H9 (cell line): ENCODE data around the gene UBASH3A. TPM values are rescaled to one million over a fixed set of nuclear protein-coding genes. Genes with fewer than 3 reads are reported as not detected.

Experiments used
- DNase-seq: peaks from one replicate; pipeline ENCODE4 v3.0.0-alpha.2; 2017
- H2AFZ ChIP-seq: one replicate; pipeline ENCODE4 v1.6.1; 2013; ENCODE audit warnings: mild to moderate bottlenecking, low read length, control low read depth, moderate library complexity
- H2AK5ac ChIP-seq: 2 replicates; pipeline ENCODE4 v1.6.1; 2013; ENCODE audit warnings: low read length, control low read depth, mixed read lengths; ENCODE audit not compliant: insufficient read length
- H2BK120ac ChIP-seq: one replicate; pipeline ENCODE4 v1.6.1; 2013; ENCODE audit warnings: low read depth, mild to moderate bottlenecking, low read length, control low read depth, inconsistent platforms; ENCODE audit not compliant: poor library complexity, severe bottlenecking
- H2BK12ac ChIP-seq: 2 replicates; pipeline ENCODE4 v1.6.1; 2013; ENCODE audit warnings: low read length, control low read depth, mixed read lengths, low read depth; ENCODE audit not compliant: insufficient read length
- H2BK15ac ChIP-seq: 2 replicates; pipeline ENCODE4 v1.6.1; 2013; ENCODE audit warnings: low read depth, low read length, control low read depth
- H2BK20ac ChIP-seq: one replicate; pipeline ENCODE4 v1.6.1; 2013; ENCODE audit warnings: low read depth, mild to moderate bottlenecking, low read length, control low read depth, inconsistent platforms; ENCODE audit not compliant: poor library complexity, severe bottlenecking
- H2BK5ac ChIP-seq: 2 replicates; pipeline ENCODE4 v1.6.1; 2013; ENCODE audit warnings: low read length, control low read depth, mixed read lengths; ENCODE audit not compliant: insufficient read length
- H3K14ac ChIP-seq: 2 replicates; pipeline ENCODE4 v1.6.1; 2013; ENCODE audit warnings: low read length, control low read depth; ENCODE audit not compliant: insufficient read depth
- H3K18ac ChIP-seq: 2 replicates; pipeline ENCODE4 v1.6.1; 2013; ENCODE audit warnings: low read depth, mild to moderate bottlenecking, mixed read lengths, low read length, control low read depth; ENCODE audit not compliant: insufficient read length
- H3K23ac ChIP-seq: 2 replicates; pipeline ENCODE4 v1.6.1; 2013; ENCODE audit warnings: low read length, control low read depth, mixed read lengths, low read depth; ENCODE audit not compliant: insufficient read length
- H3K23me2 ChIP-seq: 2 replicates; pipeline ENCODE4 v1.6.1; 2013; ENCODE audit warnings: low read depth, mild to moderate bottlenecking, mixed read lengths, low read length, control low read depth; ENCODE audit not compliant: insufficient read length, poor library complexity, severe bottlenecking
- H3K27ac ChIP-seq: 2 replicates; pipeline ENCODE4 v1.5.1; 2013; ENCODE audit warnings: low read length, control low read depth, mixed read lengths, low read depth; ENCODE audit not compliant: insufficient read length
- H3K27me3 ChIP-seq: 2 replicates; pipeline ENCODE4 v1.6.1; 2013; ENCODE audit warnings: low read length, control low read depth, inconsistent platforms; ENCODE audit not compliant: insufficient read depth
- H3K4ac ChIP-seq: 2 replicates; pipeline ENCODE4 v1.6.1; 2013; ENCODE audit warnings: low read depth, mild to moderate bottlenecking, control low read depth, inconsistent platforms, low read length, moderate library complexity
- H3K4me1 ChIP-seq: 2 replicates; pipeline ENCODE4 v1.6.1; 2013; ENCODE audit warnings: low read length, control low read depth, inconsistent platforms; ENCODE audit not compliant: insufficient read depth
- H3K4me2 ChIP-seq: 2 replicates; pipeline ENCODE4 v1.6.1; 2013; ENCODE audit warnings: low read length, control low read depth, mixed read lengths; ENCODE audit not compliant: insufficient read length, insufficient read depth
- H3K56ac ChIP-seq: 2 replicates; pipeline ENCODE4 v1.6.1; 2013; ENCODE audit warnings: low read depth, mild to moderate bottlenecking, mixed read lengths, low read length, control low read depth; ENCODE audit not compliant: insufficient read length
- H3K79me1 ChIP-seq: 2 replicates; pipeline ENCODE4 v1.6.1; 2013; ENCODE audit warnings: low read depth, mild to moderate bottlenecking, moderate library complexity, low read length, control low read depth, inconsistent platforms; ENCODE audit not compliant: insufficient read depth, poor library complexity, severe bottlenecking
- H3K79me2 ChIP-seq: 2 replicates; pipeline ENCODE4 v1.6.1; 2013; ENCODE audit warnings: low read length, control low read depth, inconsistent platforms; ENCODE audit not compliant: insufficient read depth
- H3K9ac ChIP-seq: 2 replicates; pipeline ENCODE4 v1.6.1; 2013; ENCODE audit warnings: low read length, control low read depth, mixed read lengths; ENCODE audit not compliant: insufficient read length; ENCODE audit errors: extremely low read depth
- H3K9me3 ChIP-seq: one replicate; pipeline ENCODE4 v1.6.1; 2013; ENCODE audit warnings: low read depth, low read length, inconsistent platforms; ENCODE audit not compliant: control insufficient read depth
- H3T11ph ChIP-seq: one replicate; pipeline ENCODE4 v1.6.1; 2013; ENCODE audit warnings: mild to moderate bottlenecking, low read length, control low read depth, inconsistent platforms
- H4K20me1 ChIP-seq: one replicate; pipeline ENCODE4 v1.6.1; 2013; ENCODE audit not compliant: control insufficient read depth, insufficient read length, insufficient read depth
- H4K5ac ChIP-seq: 2 replicates; pipeline ENCODE4 v1.6.1; 2013; ENCODE audit warnings: low read depth, mild to moderate bottlenecking, mixed read lengths, low read length, control low read depth; ENCODE audit not compliant: insufficient read length
- H4K8ac ChIP-seq: replicated peaks from 2 replicates; pipeline ENCODE4 v1.6.1; 2013; ENCODE audit warnings: low read length, control low read depth, mixed read lengths, low read depth; ENCODE audit not compliant: insufficient read length
- H4K91ac ChIP-seq: 2 replicates; pipeline ENCODE4 v1.6.1; 2013; ENCODE audit warnings: low read depth, mild to moderate bottlenecking, moderate library complexity, mixed read lengths, low read length, control low read depth; ENCODE audit not compliant: insufficient read length
- H3K27ac Mint-ChIP-seq, 3 experiments: 2 replicates in 2 of 3; 3 replicates in 1 of 3; pipeline ENCODE4 v1.8.0; 2020 to 2021; ENCODE audit warnings: mixed read lengths in 3 of 3, mild to moderate bottlenecking in 1 of 3, moderate library complexity in 1 of 3
- H3K27me3 Mint-ChIP-seq: 2 replicates; pipeline ENCODE4 v1.8.0; 2021; ENCODE audit warnings: low read depth, mild to moderate bottlenecking, moderate library complexity, mixed read lengths
- H3K36me3 Mint-ChIP-seq, 3 experiments: 2 replicates in 2 of 3; 3 replicates in 1 of 3; pipeline ENCODE4 v1.8.0; 2020 to 2021; ENCODE audit warnings: low read depth in 3 of 3, mixed read lengths in 3 of 3; ENCODE audit not compliant: insufficient read depth in 1 of 3
- H3K4me1 Mint-ChIP-seq, 2 experiments: 2 replicates each; pipeline ENCODE4 v1.8.0; 2020; ENCODE audit warnings: mixed read lengths in 2 of 2
- H3K4me3 Mint-ChIP-seq, 2 experiments: 2 replicates in 1 of 2; 3 replicates in 1 of 2; pipeline ENCODE4 v1.8.0; 2020 to 2021; ENCODE audit warnings: mild to moderate bottlenecking in 2 of 2, mixed read lengths in 2 of 2, moderate library complexity in 1 of 2
- H3K9me3 Mint-ChIP-seq, 2 experiments: 2 replicates in 1 of 2; 3 replicates in 1 of 2; pipeline ENCODE4 v1.8.0; 2020; ENCODE audit warnings: mild to moderate bottlenecking in 2 of 2, mixed read lengths in 2 of 2, moderate library complexity in 1 of 2
- total RNA-seq: library from RNA; stranded (reverse); gene quantifications from 2 replicates; pipeline ENCODE4 v1.2.1, GENCODE V29; 2021
- TF ChIP-seq, protein P1 (sequence below): fragments of 200-600 bp; sonication (generic); conservative IDR thresholded peaks from 3 replicates; pipeline ENCODE4 v1.8.0; 2021; ENCODE audit warnings: antibody characterized with exemption, mild to moderate bottlenecking

The UBASH3A gene
- total RNA-seq, 1 experiment from 2014 or later = not detected

DNA sequence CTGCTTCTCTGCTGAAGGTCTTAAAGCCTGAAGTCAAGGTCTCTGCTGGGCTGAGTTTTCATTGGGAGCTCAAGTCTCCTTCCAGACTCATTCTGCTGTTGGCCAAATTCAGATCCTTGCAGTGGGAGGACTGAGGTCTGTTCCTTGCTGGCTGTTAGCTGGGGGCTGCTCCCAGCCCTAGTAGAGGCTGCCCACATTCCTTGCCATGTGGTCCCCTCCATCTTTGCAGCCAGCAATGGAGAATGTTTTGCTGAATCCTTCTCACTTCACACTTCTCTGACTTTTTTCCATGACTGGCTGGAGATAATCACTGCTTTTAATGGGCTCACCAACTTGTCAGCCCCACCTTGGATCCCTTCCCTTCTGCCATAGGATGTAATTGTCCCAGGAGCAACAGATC lies 33.2 kb downstream of the UBASH3A start:
- H3K79me2 ChIP-seq = no peaks in the 10 kb centered on the region
- H2BK5ac ChIP-seq = no peak overlapping the region
- H3K27ac ChIP-seq = no peak overlapping the region
- no peak overlapping the region for H2BK12ac ChIP-seq
- H3K4me1 Mint-ChIP-seq = no peaks in the 10 kb centered on the region
- no peak overlapping the region for H3K27ac Mint-ChIP-seq
- no peak overlapping the region for H3K4me3 Mint-ChIP-seq
- peaks cover 3% of the 10 kb centered on the region for H4K20me1 ChIP-seq
- H3K18ac ChIP-seq = no peak overlapping the region
- no peak overlapping the region for H3K23ac ChIP-seq
- no peak overlapping the region for H3K56ac ChIP-seq
- H4K8ac ChIP-seq = no peak overlapping the region
- H3K9me3 ChIP-seq = no peaks in the 10 kb centered on the region
- H3K4me1 ChIP-seq = no peaks in the 10 kb centered on the region
- no peak overlapping the region for H3K4me2 ChIP-seq
- DNase-seq = no peak
- no peak overlapping the region for H2BK20ac ChIP-seq
- H2AFZ ChIP-seq = no peak overlapping the region
- H2BK120ac ChIP-seq = no peak overlapping the region
- H3K9me3 Mint-ChIP-seq = peaks cover 14 to 24% of the 10 kb centered on the region in 2 experiments
- H3K27me3 ChIP-seq = no peaks in the 10 kb centered on the region
- H3T11ph ChIP-seq = no peak overlapping the region
- H3K14ac ChIP-seq = no peak overlapping the region
- H2AK5ac ChIP-seq = no peak overlapping the region
- no peaks in the 10 kb centered on the region for H3K23me2 ChIP-seq
- TF ChIP-seq, protein P1, sequence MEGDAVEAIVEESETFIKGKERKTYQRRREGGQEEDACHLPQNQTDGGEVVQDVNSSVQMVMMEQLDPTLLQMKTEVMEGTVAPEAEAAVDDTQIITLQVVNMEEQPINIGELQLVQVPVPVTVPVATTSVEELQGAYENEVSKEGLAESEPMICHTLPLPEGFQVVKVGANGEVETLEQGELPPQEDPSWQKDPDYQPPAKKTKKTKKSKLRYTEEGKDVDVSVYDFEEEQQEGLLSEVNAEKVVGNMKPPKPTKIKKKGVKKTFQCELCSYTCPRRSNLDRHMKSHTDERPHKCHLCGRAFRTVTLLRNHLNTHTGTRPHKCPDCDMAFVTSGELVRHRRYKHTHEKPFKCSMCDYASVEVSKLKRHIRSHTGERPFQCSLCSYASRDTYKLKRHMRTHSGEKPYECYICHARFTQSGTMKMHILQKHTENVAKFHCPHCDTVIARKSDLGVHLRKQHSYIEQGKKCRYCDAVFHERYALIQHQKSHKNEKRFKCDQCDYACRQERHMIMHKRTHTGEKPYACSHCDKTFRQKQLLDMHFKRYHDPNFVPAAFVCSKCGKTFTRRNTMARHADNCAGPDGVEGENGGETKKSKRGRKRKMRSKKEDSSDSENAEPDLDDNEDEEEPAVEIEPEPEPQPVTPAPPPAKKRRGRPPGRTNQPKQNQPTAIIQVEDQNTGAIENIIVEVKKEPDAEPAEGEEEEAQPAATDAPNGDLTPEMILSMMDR = no peak
- H3K27me3 Mint-ChIP-seq = peaks cover 50% of the 10 kb centered on the region
- no peaks in the 10 kb centered on the region for H3K36me3 Mint-ChIP-seq
- no peak overlapping the region for H4K91ac ChIP-seq
- H4K5ac ChIP-seq = no peak overlapping the region
- H3K4ac ChIP-seq = no peak overlapping the region
- no peak overlapping the region for H2BK15ac ChIP-seq
- H3K79me1 ChIP-seq = no peaks in the 10 kb centered on the region
- H3K9ac ChIP-seq = no peak overlapping the region
